IMR-90 (cell line): ENCODE results near the gene ABR. TPM values are rescaled to one million over a fixed set of nuclear protein-coding genes. Genes with fewer than 3 reads are reported as not detected.
A peak's percentile ranks its signal among the peaks of the same experiment; 100 is the strongest.

Experiments used
- ATAC-seq: fragments of 200-7000 bp; cut with Tn5 transposase; 2 replicates; pipeline ENCODE4 v1.9.1; 2020; ENCODE audit warnings: low read depth, mild to moderate bottlenecking, moderate library complexity
- BruUV-seq: library from RNA; stranded (reverse); fragments of 400-500 nt; replicated peaks from 2 replicates; lab custom pipeline; 2021; lab: Mats Ljungman, UMichigan
- CTCF ChIA-PET: fragments of 300-600 bp; formaldehyde crosslinking; extraction: SDS; loops from one replicate; lab custom pipeline; 2021; ENCODE audit warnings: antibody characterized with exemption; lab: Yijun Ruan, JAX
- POLR2A ChIA-PET: fragments of 300-600 bp; sonication (Branson Sonifier 250); formaldehyde crosslinking; loops from one replicate; lab custom pipeline; 2022; ENCODE audit warnings: antibody characterized with exemption; ENCODE audit not compliant: unreplicated experiment; lab: Charles Lee
- DNase-seq: peaks from one replicate; pipeline ENCODE4 v3.0.0; 2013
- H2AFZ ChIP-seq: replicated peaks from 2 replicates; pipeline ENCODE3; 2013; ENCODE audit warnings: low read length, mild to moderate bottlenecking; ENCODE audit not compliant: poor library complexity
- H2AK5ac ChIP-seq: 2 replicates; pipeline ENCODE4 v1.6.1; 2013; ENCODE audit warnings: low read depth, low read length, inconsistent platforms
- H2AK9ac ChIP-seq: replicated peaks from 2 replicates; pipeline ENCODE3; 2013; ENCODE audit warnings: mild to moderate bottlenecking, low read depth, low read length, moderate library complexity; ENCODE audit not compliant: poor library complexity
- H2BK120ac ChIP-seq: 2 replicates; pipeline ENCODE4 v1.6.1; 2013; ENCODE audit warnings: low read depth, low read length, inconsistent platforms
- H2BK15ac ChIP-seq: 3 replicates; pipeline ENCODE4 v1.6.1; 2013; ENCODE audit warnings: low read depth, low read length, inconsistent platforms
- H2BK20ac ChIP-seq: 2 replicates; pipeline ENCODE4 v1.6.1; 2013; ENCODE audit warnings: low read depth, mild to moderate bottlenecking, inconsistent platforms, low read length, moderate library complexity
- H2BK5ac ChIP-seq: 2 replicates; pipeline ENCODE4 v1.6.1; 2013; ENCODE audit warnings: mild to moderate bottlenecking, low read depth, low read length, inconsistent platforms; ENCODE audit not compliant: poor library complexity, severe bottlenecking
- H3K14ac ChIP-seq: replicated peaks from 2 replicates; pipeline ENCODE4 v1.6.1; 2013; ENCODE audit warnings: low read depth, low read length, inconsistent platforms
- H3K18ac ChIP-seq: 2 replicates; pipeline ENCODE4 v1.6.1; 2013; ENCODE audit warnings: low read depth, low read length, control low read depth
- H3K23ac ChIP-seq: 2 replicates; pipeline ENCODE4 v1.6.1; 2013; ENCODE audit warnings: low read depth, low read length, inconsistent platforms
- H3K27ac ChIP-seq: 2 replicates; pipeline ENCODE4 v1.5.1; 2013; ENCODE audit warnings: mild to moderate bottlenecking, control low read depth, low read length; ENCODE audit not compliant: insufficient read depth
- H3K27me3 ChIP-seq: 2 replicates; pipeline ENCODE4 v1.6.1; 2013; ENCODE audit warnings: low read length; ENCODE audit not compliant: control insufficient read depth, insufficient read depth
- H3K36me3 ChIP-seq: 2 replicates; pipeline ENCODE4 v1.6.1; 2013; ENCODE audit warnings: low read length, mixed read lengths; ENCODE audit not compliant: control insufficient read depth, insufficient read depth
- H3K4ac ChIP-seq: 2 replicates; pipeline ENCODE4 v1.6.1; 2013; ENCODE audit warnings: low read depth, low read length, inconsistent platforms
- H3K4me1 ChIP-seq: 2 replicates; pipeline ENCODE4 v1.6.1; 2013; ENCODE audit warnings: low read length, mixed read lengths; ENCODE audit not compliant: control insufficient read depth, insufficient read depth
- H3K4me2 ChIP-seq: 2 replicates; pipeline ENCODE4 v1.6.1; 2013; ENCODE audit warnings: low read depth, mild to moderate bottlenecking, control low read depth, low read length, moderate library complexity
- H3K4me3 ChIP-seq: 2 replicates; pipeline ENCODE4 v1.5.1; 2013; ENCODE audit warnings: low read depth, mild to moderate bottlenecking, control low read depth, low read length, moderate library complexity; ENCODE audit not compliant: insufficient read depth
- H3K56ac ChIP-seq: 2 replicates; pipeline ENCODE4 v1.6.1; 2013; ENCODE audit warnings: low read length, inconsistent platforms; ENCODE audit not compliant: insufficient read depth; ENCODE audit errors: extremely low read depth
- H3K79me1 ChIP-seq, 2 experiments: 2 replicates each; pipeline ENCODE4 v1.6.1; 2013; ENCODE audit warnings: low read length in 2 of 2, inconsistent platforms in 1 of 2, low read depth in 1 of 2
- H3K9ac ChIP-seq: 2 replicates; pipeline ENCODE4 v1.6.1; 2013; ENCODE audit warnings: low read depth, low read length, control low read depth
- H3K9me1 ChIP-seq: 2 replicates; pipeline ENCODE4 v1.6.1; 2013; ENCODE audit warnings: low read length, inconsistent platforms; ENCODE audit not compliant: insufficient read depth
- H3K9me3 ChIP-seq: 2 replicates; pipeline ENCODE4 v1.6.1; 2013; ENCODE audit warnings: low read length; ENCODE audit not compliant: control insufficient read depth, insufficient read depth
- H4K20me1 ChIP-seq: 2 replicates; pipeline ENCODE4 v1.6.1; 2013; ENCODE audit warnings: low read length, inconsistent platforms; ENCODE audit not compliant: insufficient read depth
- H4K5ac ChIP-seq: 2 replicates; pipeline ENCODE4 v1.6.1; 2013; ENCODE audit warnings: mild to moderate bottlenecking, low read depth, low read length, control low read depth
- H4K8ac ChIP-seq, 2 experiments: 2 replicates each; pipeline ENCODE4 v1.6.1; 2013; ENCODE audit warnings: low read depth in 2 of 2, low read length in 2 of 2, control low read depth in 1 of 2, inconsistent platforms in 1 of 2
- H4K91ac ChIP-seq: 2 replicates; pipeline ENCODE4 v1.6.1; 2013; ENCODE audit warnings: low read depth, low read length, inconsistent platforms; ENCODE audit not compliant: insufficient read depth
- BHLHE40 ChIP-seq: fragments of 150-350 bp; IDR thresholded peaks from 2 replicates; pipeline ENCODE4 v1.6.1; 2016; ENCODE audit warnings: mild to moderate bottlenecking, low read depth, low read length
- CEBPB ChIP-seq: IDR thresholded peaks from 2 replicates; pipeline ENCODE4 v1.6.1; 2012; ENCODE audit warnings: low read depth, low read length, improper control_type of control experiment
- CHD1 ChIP-seq: IDR thresholded peaks from 2 replicates; pipeline ENCODE4 v1.6.1; 2012; ENCODE audit warnings: low read depth, low read length, improper control_type of control experiment
- FOS ChIP-seq: fragments of 150-350 bp; IDR thresholded peaks from 2 replicates; pipeline ENCODE4 v1.6.1; 2016; ENCODE audit warnings: low read depth, low read length
- MAFK ChIP-seq: IDR thresholded peaks from 2 replicates; pipeline ENCODE4 v1.6.1; 2012; ENCODE audit warnings: low read depth, low read length, improper control_type of control experiment
- MAZ ChIP-seq: IDR thresholded peaks from 2 replicates; pipeline ENCODE4 v1.6.1; 2012; ENCODE audit warnings: low read depth, mild to moderate bottlenecking, low read length, improper control_type of control experiment, moderate library complexity, borderline replicate concordance
- MXI1 ChIP-seq: IDR thresholded peaks from 2 replicates; pipeline ENCODE4 v1.6.1; 2012; ENCODE audit warnings: low read depth, mild to moderate bottlenecking, low read length, moderate library complexity, borderline replicate concordance
- NFE2L2 ChIP-seq: fragments of 150-350 bp; IDR thresholded peaks from 2 replicates; pipeline ENCODE4 v1.6.1; 2016; ENCODE audit warnings: low read depth, mild to moderate bottlenecking, low read length
- POLR2A ChIP-seq: IDR thresholded peaks from 2 replicates; pipeline ENCODE4 v1.6.1; 2012; ENCODE audit warnings: mild to moderate bottlenecking, low read depth, low read length
- RAD21 ChIP-seq: IDR thresholded peaks from 2 replicates; pipeline ENCODE4 v1.6.1; 2012; ENCODE audit warnings: low read length, improper control_type of control experiment
- RCOR1 ChIP-seq: IDR thresholded peaks from 2 replicates; pipeline ENCODE4 v1.6.1; 2012; ENCODE audit warnings: mild to moderate bottlenecking, low read length, improper control_type of control experiment; ENCODE audit not compliant: insufficient replicate concordance
- RFX5 ChIP-seq: IDR thresholded peaks from 2 replicates; pipeline ENCODE4 v1.8.0; 2012; ENCODE audit warnings: low read depth, mild to moderate bottlenecking, low read length, moderate library complexity
- SMC3 ChIP-seq: fragments of 150-350 bp; IDR thresholded peaks from 2 replicates; pipeline ENCODE4 v1.6.1; 2016; ENCODE audit warnings: low read depth, mild to moderate bottlenecking, antibody characterized with exemption, low read length, moderate library complexity
- WGBS, 2 experiments: methylation state at CpG; one replicate each; pipeline versions ENCODE4 v1.1.5 to v1.1.7; 2013; ENCODE audit warnings: missing lambda C conversion rate in 2 of 2; ENCODE audit not compliant: insufficient read length in 1 of 2; ENCODE audit errors: extremely low coverage in 2 of 2; 5-methylcytosine and 5-hydroxymethylcytosine counted together
- dilution Hi-C: fragments of 300-500 bp; cut with HindIII; formaldehyde crosslinking; loops from one replicate; pipeline ENCODE4 v1.14.3; 2018; ENCODE audit warnings: low sequenced_read_pairs; ENCODE audit not compliant: unreplicated experiment
- in situ Hi-C: fragments of 300-500 bp; cut with MboI; formaldehyde crosslinking; loops from 3 replicates; pipeline ENCODE4 v1.14.3; 2019; ENCODE audit warnings: low sequenced_read_pairs, inconsistent platforms, mixed read lengths
- intact Hi-C: fragments of 100-400 bp; cut with micrococcal nuclease; formaldehyde crosslinking; loops from 2 replicates; pipeline ENCODE4 v1.10.0; 2022
- polyA plus RNA-seq, 3 experiments: library from polyadenylated mRNA; depleted of rRNA; stranded (reverse); fragments of >200 nt; gene quantifications; 2 replicates each; pipeline ENCODE4 v1.2.3, GENCODE V29; 2012; ENCODE audit warnings: low replicate concordance in 1 of 3
- total RNA-seq: library from RNA; depleted of rRNA; stranded (reverse); fragments of >200 nt; gene quantifications from 2 replicates; pipeline ENCODE4 v1.2.3, GENCODE V29; 2012
- TF ChIP-seq, protein P1 (sequence below): conservative IDR thresholded peaks from 2 replicates; pipeline ENCODE4 v1.5.1; 2012; ENCODE audit warnings: mild to moderate bottlenecking, low read depth, low read length, improper control_type of control experiment
- TF ChIP-seq, protein P2 (sequence below): fragments of 150-350 bp; IDR thresholded peaks from 2 replicates; pipeline ENCODE4 v1.6.1; 2016; ENCODE audit warnings: low read depth, mild to moderate bottlenecking, low read length, moderate library complexity, borderline replicate concordance
- TF ChIP-seq, protein P3 (sequence below): fragments of 150-350 bp; IDR thresholded peaks from 2 replicates; pipeline ENCODE4 v1.6.1; 2017; ENCODE audit warnings: mild to moderate bottlenecking, antibody characterized with exemption, low read length, low read depth

ABR gene
- total and polyA plus RNA-seq, 2 of the 4 experiments (the other 2 are of a cell fraction) = 28.3 to 79.7 TPM

DNA sequence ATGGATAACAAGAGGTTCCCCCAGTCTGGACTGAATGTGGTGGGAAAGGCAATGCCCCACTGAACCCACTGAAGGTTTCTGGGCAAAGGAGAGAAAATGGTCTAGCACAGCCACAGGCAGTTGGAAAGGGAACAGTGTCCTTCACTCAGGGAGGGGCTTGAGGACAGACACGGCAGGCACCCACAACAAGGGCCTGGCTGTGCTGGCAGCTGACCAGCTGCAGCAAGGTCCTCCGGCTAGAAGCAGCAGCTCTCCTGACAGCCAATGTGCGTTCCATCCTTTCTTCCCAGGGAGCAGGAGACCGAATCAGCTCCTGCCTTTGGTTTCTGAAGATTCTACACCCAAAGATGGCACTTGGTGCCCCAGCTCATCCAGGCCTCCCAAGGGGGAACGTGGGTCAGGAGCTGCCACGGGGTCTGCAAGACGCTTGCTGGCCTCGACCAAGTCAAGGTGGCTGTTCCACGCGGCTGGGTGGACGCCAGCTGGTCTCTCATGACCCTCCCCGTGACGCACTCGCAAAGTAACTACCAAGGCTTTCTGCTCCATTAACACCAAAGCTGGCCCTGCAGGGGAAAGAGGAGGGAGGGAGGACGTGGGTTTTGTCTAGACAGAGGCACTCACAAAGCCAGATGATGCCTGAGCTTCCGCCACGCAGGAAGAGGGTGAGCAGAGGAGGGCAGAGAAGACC lies 11.1 kb downstream of the ABR start:
- H3K79me1 ChIP-seq = peaks cover 6 to 25% of the 10 kb centered on the region in 2 experiments; a peak in 3 of 4 replicates
- no peak overlapping the region for H3K4me3 ChIP-seq
- no peak overlapping the region for H3K9ac ChIP-seq
- no peak for DNase-seq
- H3K4me2 ChIP-seq = no peak overlapping the region
- no peak overlapping the region for H4K5ac ChIP-seq
- 60% methylated on average over 2 of the region's 17 CpGs; no CpG with 5 or more reads in 1 of the 2 experiments for WGBS, 2 experiments
- no peak overlapping the region for H2BK5ac ChIP-seq
- intact Hi-C loops = no loop called here
- 0 out of 2 replicates have a peak, but pooled peaks cover 4% of the 10 kb centered on the region for H3K36me3 ChIP-seq
- no peak overlapping the region for H2AK9ac ChIP-seq
- no peak overlapping the region for H3K23ac ChIP-seq
- ChIA-PET CTCF (no interaction called here), POLR2A (no interaction called here)
- no peak overlapping the region for H3K14ac ChIP-seq
- no peaks in the 10 kb centered on the region; the same call in 1 of the 2 replicates for H3K9me1 ChIP-seq
- H2AFZ ChIP-seq = peak overlapping the region; percentile 43
- H3K56ac ChIP-seq = no peak overlapping the region
- dilution Hi-C loops = no loop called here
- H2BK120ac ChIP-seq = no peak overlapping the region
- H4K8ac ChIP-seq = no peak overlapping the region
- BruUV-seq = no TSS peak
- no peak for ATAC-seq
- no peak overlapping the region for H2BK15ac ChIP-seq
- H2BK20ac ChIP-seq = no peak overlapping the region
- H2AK5ac ChIP-seq = no peak overlapping the region
- no peaks in the 10 kb centered on the region for H3K4me1 ChIP-seq
- no peaks in the 10 kb centered on the region for H3K9me3 ChIP-seq
- peaks cover 34% of the 10 kb centered on the region for H4K20me1 ChIP-seq
- H3K27ac ChIP-seq = no peak overlapping the region
- TF ChIP-seq RAD21 (no peak), MAZ (no peak), BHLHE40 (no peak), CEBPB (no peak), RCOR1 (no peak), MAFK (no peak), CHD1 (no peak), RFX5 (no peak), POLR2A (no peak), MXI1 (no peak), NFE2L2 (no peak), SMC3 (no peak), FOS (no peak)
- TF ChIP-seq, protein P1, sequence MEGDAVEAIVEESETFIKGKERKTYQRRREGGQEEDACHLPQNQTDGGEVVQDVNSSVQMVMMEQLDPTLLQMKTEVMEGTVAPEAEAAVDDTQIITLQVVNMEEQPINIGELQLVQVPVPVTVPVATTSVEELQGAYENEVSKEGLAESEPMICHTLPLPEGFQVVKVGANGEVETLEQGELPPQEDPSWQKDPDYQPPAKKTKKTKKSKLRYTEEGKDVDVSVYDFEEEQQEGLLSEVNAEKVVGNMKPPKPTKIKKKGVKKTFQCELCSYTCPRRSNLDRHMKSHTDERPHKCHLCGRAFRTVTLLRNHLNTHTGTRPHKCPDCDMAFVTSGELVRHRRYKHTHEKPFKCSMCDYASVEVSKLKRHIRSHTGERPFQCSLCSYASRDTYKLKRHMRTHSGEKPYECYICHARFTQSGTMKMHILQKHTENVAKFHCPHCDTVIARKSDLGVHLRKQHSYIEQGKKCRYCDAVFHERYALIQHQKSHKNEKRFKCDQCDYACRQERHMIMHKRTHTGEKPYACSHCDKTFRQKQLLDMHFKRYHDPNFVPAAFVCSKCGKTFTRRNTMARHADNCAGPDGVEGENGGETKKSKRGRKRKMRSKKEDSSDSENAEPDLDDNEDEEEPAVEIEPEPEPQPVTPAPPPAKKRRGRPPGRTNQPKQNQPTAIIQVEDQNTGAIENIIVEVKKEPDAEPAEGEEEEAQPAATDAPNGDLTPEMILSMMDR = no peak
- TF ChIP-seq, protein P2, sequence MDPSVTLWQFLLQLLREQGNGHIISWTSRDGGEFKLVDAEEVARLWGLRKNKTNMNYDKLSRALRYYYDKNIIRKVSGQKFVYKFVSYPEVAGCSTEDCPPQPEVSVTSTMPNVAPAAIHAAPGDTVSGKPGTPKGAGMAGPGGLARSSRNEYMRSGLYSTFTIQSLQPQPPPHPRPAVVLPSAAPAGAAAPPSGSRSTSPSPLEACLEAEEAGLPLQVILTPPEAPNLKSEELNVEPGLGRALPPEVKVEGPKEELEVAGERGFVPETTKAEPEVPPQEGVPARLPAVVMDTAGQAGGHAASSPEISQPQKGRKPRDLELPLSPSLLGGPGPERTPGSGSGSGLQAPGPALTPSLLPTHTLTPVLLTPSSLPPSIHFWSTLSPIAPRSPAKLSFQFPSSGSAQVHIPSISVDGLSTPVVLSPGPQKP = no peak
- TF ChIP-seq, protein P3, sequence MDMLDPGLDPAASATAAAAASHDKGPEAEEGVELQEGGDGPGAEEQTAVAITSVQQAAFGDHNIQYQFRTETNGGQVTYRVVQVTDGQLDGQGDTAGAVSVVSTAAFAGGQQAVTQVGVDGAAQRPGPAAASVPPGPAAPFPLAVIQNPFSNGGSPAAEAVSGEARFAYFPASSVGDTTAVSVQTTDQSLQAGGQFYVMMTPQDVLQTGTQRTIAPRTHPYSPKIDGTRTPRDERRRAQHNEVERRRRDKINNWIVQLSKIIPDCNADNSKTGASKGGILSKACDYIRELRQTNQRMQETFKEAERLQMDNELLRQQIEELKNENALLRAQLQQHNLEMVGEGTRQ = no peak
- H4K91ac ChIP-seq = no peak overlapping the region
- H3K4ac ChIP-seq = no peak overlapping the region
- H3K27me3 ChIP-seq = no peaks in the 10 kb centered on the region
- H3K18ac ChIP-seq = no peak overlapping the region
- in situ Hi-C loops = no loop called here
